LNCAP (cell line): ENCODE results near the gene BBS5.

Source experiments
- TF ChIP-seq, protein P1 (sequence below): fragments of 450-650 bp; IDR thresholded peaks from 2 replicates; pipeline ENCODE4 v1.5.1; 2017; ENCODE audit warnings: mild to moderate bottlenecking

The BBS5 gene

DNA sequence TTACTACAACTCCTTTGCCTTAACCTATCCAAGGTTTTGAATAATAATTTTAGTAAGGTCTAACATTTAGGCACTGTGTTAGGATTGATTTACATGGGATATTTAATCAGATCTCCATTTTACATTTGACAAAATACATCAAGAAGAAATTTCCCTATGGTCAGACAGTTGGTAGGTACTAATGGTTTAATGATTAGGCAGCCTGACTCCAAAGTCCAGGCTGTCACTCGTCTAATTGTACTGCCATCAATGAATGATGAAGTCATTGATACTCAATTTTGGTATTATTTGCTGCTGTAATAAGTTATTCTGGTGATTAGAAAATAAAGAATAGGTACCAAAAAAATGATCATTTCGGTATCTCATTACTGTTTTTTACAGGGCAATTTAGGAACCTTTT lies 14.1 kb downstream of the BBS5 start:
- TF ChIP-seq, protein P1, sequence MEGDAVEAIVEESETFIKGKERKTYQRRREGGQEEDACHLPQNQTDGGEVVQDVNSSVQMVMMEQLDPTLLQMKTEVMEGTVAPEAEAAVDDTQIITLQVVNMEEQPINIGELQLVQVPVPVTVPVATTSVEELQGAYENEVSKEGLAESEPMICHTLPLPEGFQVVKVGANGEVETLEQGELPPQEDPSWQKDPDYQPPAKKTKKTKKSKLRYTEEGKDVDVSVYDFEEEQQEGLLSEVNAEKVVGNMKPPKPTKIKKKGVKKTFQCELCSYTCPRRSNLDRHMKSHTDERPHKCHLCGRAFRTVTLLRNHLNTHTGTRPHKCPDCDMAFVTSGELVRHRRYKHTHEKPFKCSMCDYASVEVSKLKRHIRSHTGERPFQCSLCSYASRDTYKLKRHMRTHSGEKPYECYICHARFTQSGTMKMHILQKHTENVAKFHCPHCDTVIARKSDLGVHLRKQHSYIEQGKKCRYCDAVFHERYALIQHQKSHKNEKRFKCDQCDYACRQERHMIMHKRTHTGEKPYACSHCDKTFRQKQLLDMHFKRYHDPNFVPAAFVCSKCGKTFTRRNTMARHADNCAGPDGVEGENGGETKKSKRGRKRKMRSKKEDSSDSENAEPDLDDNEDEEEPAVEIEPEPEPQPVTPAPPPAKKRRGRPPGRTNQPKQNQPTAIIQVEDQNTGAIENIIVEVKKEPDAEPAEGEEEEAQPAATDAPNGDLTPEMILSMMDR: no peak

DNA sequence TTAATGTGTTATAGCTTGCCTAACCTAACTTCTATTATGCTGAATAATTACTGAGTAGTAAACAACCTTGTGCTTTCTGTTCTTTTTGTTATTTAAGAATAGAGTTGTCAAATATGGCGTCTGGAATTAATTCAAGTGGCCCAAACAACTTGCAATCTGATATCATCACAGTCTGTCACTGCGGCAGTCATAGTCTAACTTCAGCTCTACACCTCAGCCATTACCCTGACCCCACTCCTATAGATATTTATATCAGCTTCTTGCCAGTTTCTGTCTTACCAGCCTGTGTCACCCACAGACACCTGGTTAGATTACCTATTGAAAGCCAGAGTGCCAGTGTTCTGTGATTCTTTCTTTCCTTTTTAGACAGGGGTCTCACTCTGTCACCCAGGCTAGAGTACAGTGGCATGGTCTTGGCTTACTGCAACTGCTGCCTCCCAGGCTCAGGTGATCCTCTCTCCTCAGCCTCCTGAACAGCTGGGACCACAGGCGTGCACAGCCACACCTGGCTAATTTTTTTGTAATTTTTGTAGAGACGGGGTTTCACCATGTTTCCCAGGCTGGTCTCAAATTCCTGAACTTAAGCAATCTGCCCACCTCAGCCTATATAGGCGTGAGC lies 16.1 kb downstream of the BBS5 start:
- TF ChIP-seq, protein P1: no peak

DNA sequence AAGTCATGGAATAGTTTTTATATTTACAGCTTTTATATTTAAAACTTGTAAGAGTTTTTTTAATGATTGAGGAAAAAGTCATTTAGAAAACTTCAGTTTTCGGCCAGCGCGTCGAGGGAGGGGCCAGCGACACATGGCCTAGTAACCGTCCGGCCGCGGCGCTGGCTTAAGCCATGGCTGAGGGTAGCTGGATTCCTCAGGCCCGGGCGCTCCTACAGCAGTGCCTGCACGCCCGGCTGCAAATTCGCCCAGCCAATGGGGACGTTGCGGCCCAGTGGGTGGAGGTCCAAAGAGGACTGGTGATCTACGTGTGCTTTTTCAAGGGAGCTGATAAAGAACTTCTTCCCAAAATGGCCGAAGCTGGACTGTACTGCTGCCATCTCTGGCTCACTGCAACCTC lies 25.4 kb downstream of the BBS5 start:
- TF ChIP-seq, protein P1: no peak

DNA sequence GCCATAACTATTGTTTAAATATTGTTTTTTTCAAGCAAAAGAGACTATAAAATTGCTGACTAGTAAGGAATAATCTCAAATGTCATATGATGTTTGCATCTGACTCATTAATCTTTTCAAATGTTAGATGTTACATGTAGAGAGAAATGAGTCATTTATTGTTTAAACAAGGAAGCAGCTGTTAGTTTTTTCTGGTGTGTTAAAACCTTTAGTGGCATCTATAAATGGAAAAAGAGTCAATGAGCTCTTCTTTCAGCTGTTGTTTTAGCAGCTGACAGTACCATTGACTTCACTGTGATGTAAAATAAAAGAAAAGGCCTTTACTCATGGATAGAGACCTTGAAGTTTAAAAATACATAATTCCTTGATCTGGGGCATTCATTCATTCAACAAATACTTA lies 28.4 kb downstream of the BBS5 start:
- TF ChIP-seq, protein P1: no peak

DNA sequence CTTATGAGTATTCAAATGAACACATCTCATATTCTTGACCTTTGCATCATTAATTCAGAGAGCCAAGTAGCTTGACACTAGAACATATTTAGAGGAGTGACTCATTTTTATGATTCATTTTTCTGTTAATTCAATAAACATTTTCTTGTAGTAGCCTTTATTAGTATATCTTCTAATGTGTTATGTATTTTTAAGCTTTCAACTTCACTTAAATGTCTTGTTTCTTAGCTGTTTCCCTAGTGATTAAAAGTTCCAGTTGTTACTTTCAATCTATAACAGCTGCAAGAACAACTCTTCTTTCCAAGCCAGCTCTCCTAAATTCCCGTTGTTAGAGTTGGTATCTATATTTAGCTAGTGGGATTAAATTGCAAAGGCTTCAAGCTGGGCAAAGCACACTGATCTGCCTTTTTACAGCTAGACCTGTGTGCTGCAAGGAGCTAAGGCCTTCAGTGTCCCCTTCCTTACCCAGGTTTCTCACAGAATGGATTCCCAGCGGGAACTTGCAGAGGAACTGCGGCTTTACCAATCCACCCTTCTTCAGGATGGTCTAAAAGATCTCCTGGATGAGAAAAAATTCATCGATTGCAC lies 30.1 kb downstream of the BBS5 start, which contains the start of gene KLHL41:
Gene KLHL41, plus strand, starts transcription at position 405 of the 588 bp plus-strand sequence. Its CDS starts 77 bp downstream, at position 482.
- TF ChIP-seq, protein P1: no peak

DNA sequence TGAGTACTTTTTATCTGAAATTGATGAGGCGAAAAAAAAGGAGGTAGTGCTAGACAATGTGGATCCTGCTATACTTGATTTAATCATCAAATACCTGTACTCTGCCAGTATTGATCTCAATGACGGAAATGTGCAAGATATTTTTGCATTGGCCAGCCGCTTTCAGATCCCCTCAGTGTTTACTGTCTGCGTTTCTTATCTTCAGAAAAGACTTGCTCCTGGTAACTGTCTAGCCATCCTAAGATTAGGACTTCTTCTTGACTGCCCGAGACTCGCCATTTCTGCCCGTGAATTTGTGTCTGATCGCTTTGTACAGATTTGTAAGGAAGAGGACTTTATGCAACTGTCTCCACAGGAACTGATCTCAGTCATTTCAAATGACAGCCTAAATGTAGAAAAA lies 30.7 kb downstream of the BBS5 start:
- TF ChIP-seq, protein P1: no peak

DNA sequence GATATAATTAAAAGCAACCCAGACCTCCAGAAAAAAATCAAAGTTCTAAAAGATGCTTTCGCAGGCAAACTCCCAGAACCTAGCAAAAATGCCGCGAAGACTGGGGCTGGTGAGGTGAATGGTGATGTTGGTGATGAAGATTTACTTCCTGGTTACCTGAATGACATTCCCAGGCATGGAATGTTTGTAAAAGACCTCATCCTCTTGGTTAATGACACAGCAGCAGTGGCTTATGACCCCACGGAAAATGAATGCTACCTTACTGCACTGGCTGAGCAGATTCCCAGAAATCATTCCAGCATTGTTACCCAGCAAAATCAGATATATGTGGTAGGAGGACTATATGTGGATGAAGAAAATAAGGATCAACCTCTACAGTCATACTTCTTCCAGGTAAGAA lies 31.2 kb downstream of the BBS5 start:
- TF ChIP-seq, protein P1: no peak
